HG02884 (cell line): ENCODE measurements around the gene AIPL1.
"Not testable (repeated sequence)": the region's sequence is repeated elsewhere in the genome, so short reads cannot be mapped to it uniquely, and the experiment has no call there.

Experiments
- ATAC-seq: cut with Tn5 transposase; IDR thresholded peaks from one replicate; pipeline ENCODE4 v1.9.1; 2021; ENCODE audit warnings: mild to moderate bottlenecking, moderate library complexity; ENCODE audit not compliant: unreplicated experiment

Gene AIPL1

GRCh38 chr17:6435051-6435450 lies at the start of gene AIPL1:
TSS of gene AIPL1 (minus strand) at chr17:6435121. CDS start at chr17:6435104, 17 bp downstream.
- no peak for ATAC-seq

GRCh38 chr17:6483507-6483906 lies 48.6 kb upstream of the AIPL1 start:
- ATAC-seq = no peak

- not testable (repeated sequence) for ATAC-seq
Measured at GRCh38 chr17:6482796-6483195, 47.9 kb upstream of the AIPL1 start.

- no peak for ATAC-seq
Measured at GRCh38 chr17:6482105-6482455, 47.2 kb upstream of the AIPL1 start.

GRCh38 chr17:6480303-6480675 lies 45.4 kb upstream of the AIPL1 start:
- no peak for ATAC-seq

- no peak for ATAC-seq
Measured at GRCh38 chr17:6479622-6480302, 44.8 kb upstream of the AIPL1 start.

GRCh38 chr17:6478486-6478885 lies 43.6 kb upstream of the AIPL1 start:
- ATAC-seq = no peak

GRCh38 chr17:6477831-6478383 lies 43.0 kb upstream of the AIPL1 start:
- no peak for ATAC-seq

GRCh38 chr17:6476810-6477179 lies 41.9 kb upstream of the AIPL1 start:
- no peak for ATAC-seq

GRCh38 chr17:6476076-6476809 lies 41.3 kb upstream of the AIPL1 start:
- ATAC-seq = no peak

GRCh38 chr17:6475411-6475810 lies 40.5 kb upstream of the AIPL1 start:
- ATAC-seq = no peak

- ATAC-seq = no peak
Measured at GRCh38 chr17:6474906-6475305, 40.0 kb upstream of the AIPL1 start.

- ATAC-seq = no peak
Measured at GRCh38 chr17:6474376-6474775, 39.5 kb upstream of the AIPL1 start.

- ATAC-seq = no peak
Measured at GRCh38 chr17:6473128-6473767, 38.3 kb upstream of the AIPL1 start.

GRCh38 chr17:6472517-6472916 lies 37.6 kb upstream of the AIPL1 start:
- ATAC-seq = no peak

- ATAC-seq = no peak
Measured at GRCh38 chr17:6471531-6472465, 36.9 kb upstream of the AIPL1 start.

GRCh38 chr17:6470751-6471521 lies 36.0 kb upstream of the AIPL1 start:
- no peak for ATAC-seq

GRCh38 chr17:6470146-6470718 lies 35.3 kb upstream of the AIPL1 start:
- ATAC-seq = no peak

- no peak for ATAC-seq
Measured at GRCh38 chr17:6468051-6468790, 33.3 kb upstream of the AIPL1 start.
